HG03108 (cell line): Measurements from ENCODE around the gene SULT4A1.
"Not testable (repeated sequence)": the region's sequence is repeated elsewhere in the genome, so short reads cannot be mapped to it uniquely, and the experiment has no call there.

ENCODE experiments used
- ATAC-seq: cut with Tn5 transposase; IDR thresholded peaks from one replicate; pipeline ENCODE4 v1.9.1; 2021; ENCODE audit warnings: moderate library complexity; ENCODE audit not compliant: unreplicated experiment

The SULT4A1 gene

GRCh38 chr22:43862074-43862881 lies at the start of gene SULT4A1:
TSS of gene SULT4A1 (minus strand) at chr22:43862513. CDS start at chr22:43862382, 131 bp downstream.
- ATAC-seq = no peak

GRCh38 chr22:43911351-43911750 lies 49.0 kb upstream of the SULT4A1 start:
- ATAC-seq = no peak

- no peak for ATAC-seq
Observed at GRCh38 chr22:43910178-43910695, 47.9 kb upstream of the SULT4A1 start.

- ATAC-seq = no peak
Observed at GRCh38 chr22:43909708-43910107, 47.4 kb upstream of the SULT4A1 start.

GRCh38 chr22:43905681-43906080 lies 43.4 kb upstream of the SULT4A1 start:
- ATAC-seq = no peak

GRCh38 chr22:43904412-43904811 lies 42.1 kb upstream of the SULT4A1 start:
- not testable (repeated sequence) for ATAC-seq

GRCh38 chr22:43903033-43903432 lies 40.7 kb upstream of the SULT4A1 start:
- ATAC-seq = not testable (repeated sequence)

GRCh38 chr22:43901976-43902643 lies 39.8 kb upstream of the SULT4A1 start:
- no peak for ATAC-seq

GRCh38 chr22:43900206-43900605 lies 37.9 kb upstream of the SULT4A1 start:
- ATAC-seq = no peak

GRCh38 chr22:43897751-43898261 lies 35.5 kb upstream of the SULT4A1 start:
- ATAC-seq = no peak

GRCh38 chr22:43895986-43896645 lies 33.8 kb upstream of the SULT4A1 start:
- ATAC-seq = no peak

- ATAC-seq = no peak
Observed at GRCh38 chr22:43894122-43894521, 31.8 kb upstream of the SULT4A1 start.

GRCh38 chr22:43893266-43893665 lies 31.0 kb upstream of the SULT4A1 start:
- no peak for ATAC-seq

- no peak for ATAC-seq
Observed at GRCh38 chr22:43892183-43892894, 30.0 kb upstream of the SULT4A1 start.

GRCh38 chr22:43891360-43892182 lies 29.3 kb upstream of the SULT4A1 start, which contains the start of gene PNPLA5:
TSS of gene PNPLA5 (minus strand) at chr22:43892013. CDS start at chr22:43891880, 133 bp downstream.
- no peak for ATAC-seq

GRCh38 chr22:43890901-43891331 lies 28.6 kb upstream of the SULT4A1 start:
- ATAC-seq = no peak

GRCh38 chr22:43889860-43890253 lies 27.5 kb upstream of the SULT4A1 start:
- no peak for ATAC-seq

GRCh38 chr22:43889201-43889859 lies 27.0 kb upstream of the SULT4A1 start:
- no peak for ATAC-seq

GRCh38 chr22:43888740-43889139 lies 26.4 kb upstream of the SULT4A1 start:
- no peak for ATAC-seq
